NCI-H1105 treated with DMSO at 0.1 percent for 48 hours (cell line): Measurements from ENCODE around the gene NEK6.

ENCODE experiments used
- DNase-seq: peaks from one replicate; lab custom pipeline; 2025; lab: John Stamatoyannopoulos, UW

Gene NEK6

DNA sequence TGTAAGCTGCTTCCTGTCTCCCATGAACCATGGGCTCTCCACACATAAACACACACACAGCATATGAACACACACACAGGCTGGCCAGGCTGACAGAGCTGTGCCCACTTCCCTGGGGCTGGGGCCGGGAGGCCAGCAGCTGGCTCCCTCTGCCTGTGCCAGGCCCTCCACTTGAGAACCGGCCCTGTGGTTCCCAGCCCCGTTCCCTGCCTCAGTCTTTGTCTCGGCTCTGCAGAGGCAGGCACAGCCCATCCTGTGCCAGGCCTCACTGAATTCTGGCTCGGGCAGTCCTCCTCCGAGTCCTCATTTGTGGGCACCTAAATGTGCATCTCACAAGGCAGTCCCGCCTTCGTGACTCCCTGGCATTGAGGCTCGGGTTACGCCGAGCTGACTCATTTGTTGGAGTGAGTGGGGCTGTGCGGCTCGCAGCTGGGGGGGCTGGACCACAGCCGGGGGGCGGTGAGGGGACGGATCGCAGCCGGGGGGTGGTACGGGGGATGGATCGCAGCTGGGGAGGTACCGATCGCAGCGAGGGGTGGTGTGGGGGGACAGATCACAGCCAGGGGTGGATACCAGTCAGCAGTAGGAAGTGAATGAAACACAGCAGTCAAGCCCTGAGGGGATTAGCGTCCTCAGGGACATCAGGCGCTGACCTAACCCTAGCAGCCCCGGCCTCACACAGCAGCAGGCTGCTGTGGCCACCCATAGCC is 85.2 kb downstream of the NEK6 start:
- peak; percentile 22 for DNase-seq

DNA sequence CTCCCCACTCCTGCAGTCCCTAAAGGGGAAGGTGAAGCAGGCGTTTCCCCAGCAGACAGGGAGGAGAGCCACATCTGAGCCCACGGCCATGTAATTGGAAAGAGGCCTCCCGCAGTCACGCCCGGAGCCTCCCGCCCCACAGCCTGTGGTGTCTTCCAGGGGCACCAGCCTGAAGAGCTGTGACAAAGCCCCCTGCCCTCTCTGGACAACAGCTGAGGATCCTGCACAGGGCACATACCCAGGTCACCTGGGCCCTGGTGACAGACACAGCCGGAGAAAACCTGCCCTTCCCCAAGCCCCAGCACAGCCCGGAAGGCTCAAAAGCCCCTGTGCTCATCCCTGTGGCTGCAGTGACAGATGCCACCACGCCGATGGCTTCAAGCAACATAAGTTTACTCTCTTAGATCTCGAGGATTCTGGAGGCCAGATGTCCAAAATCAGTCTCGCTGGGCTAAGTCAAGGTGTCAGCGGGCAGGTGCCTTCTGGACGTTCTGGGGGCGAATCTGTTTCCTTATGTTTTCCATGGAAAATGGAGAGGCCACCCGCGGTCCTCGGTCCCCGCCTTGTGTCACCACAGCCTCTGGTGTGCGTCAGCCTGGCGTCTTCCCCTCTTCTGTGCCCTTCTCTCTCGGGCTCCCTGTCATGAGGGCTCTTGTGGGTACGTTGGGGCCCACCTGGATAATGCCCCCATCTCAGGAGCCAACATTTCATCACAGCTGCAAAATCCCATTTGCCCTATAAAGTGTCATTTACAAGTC is 86.0 kb downstream of the NEK6 start:
- DNase-seq: no peak

DNA sequence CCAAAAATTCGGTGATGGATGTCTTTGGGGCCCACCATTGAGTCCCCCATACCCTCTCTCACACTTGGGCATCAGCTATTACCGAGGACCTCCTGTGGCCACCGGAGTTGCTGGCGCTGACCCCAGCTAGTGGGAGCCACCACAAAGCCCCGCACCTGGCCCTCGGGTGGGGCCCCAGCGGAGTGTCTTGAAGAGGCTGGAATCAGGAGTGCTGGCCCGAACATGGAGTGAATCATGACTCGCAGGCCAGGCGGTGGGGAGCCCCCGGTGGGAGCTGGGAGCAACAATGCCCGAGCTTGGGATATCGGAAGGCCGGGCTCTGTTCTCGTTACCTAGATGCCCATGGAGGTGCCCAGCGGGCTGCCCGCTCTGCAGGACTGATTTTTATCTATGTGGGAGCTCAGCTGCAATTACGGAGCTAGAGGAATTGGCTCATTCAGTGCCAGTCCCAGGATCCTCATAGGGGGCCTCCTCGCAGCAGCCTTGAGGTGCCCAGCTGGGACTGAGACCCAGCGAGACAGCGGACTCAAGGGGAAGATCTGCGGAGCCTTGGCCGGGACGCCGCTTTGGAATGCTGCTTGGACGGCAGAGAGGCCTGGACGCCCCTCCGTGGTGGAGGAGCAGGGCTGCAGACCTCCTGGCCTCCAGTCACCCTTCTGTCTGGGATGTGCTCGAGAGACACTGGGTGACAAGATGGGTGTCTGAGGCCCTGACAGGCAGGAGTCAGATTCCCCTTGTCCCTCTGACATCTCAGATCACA is 86.7 kb downstream of the NEK6 start:
- DNase-seq: no peak

DNA sequence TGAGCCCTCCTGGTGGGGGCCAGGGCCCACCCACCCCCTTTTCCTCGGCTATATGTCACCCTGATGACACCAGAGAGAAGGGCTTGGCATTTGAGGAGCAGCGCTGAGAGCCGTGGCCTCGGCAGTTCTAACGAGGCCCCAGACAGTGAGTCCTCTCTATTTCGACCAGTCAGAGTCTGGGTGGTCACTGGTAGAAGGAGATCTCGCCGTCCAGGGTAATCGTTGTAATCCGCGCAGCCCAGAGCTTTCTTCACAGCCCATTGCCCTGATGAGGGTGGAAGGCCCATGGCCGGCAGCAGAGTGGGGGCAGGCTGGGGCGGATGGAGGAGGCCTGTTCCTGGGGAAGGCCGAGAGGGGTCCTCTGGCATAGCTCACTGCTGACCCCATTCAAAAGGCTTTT is 87.3 kb downstream of the NEK6 start:
- no peak for DNase-seq

DNA sequence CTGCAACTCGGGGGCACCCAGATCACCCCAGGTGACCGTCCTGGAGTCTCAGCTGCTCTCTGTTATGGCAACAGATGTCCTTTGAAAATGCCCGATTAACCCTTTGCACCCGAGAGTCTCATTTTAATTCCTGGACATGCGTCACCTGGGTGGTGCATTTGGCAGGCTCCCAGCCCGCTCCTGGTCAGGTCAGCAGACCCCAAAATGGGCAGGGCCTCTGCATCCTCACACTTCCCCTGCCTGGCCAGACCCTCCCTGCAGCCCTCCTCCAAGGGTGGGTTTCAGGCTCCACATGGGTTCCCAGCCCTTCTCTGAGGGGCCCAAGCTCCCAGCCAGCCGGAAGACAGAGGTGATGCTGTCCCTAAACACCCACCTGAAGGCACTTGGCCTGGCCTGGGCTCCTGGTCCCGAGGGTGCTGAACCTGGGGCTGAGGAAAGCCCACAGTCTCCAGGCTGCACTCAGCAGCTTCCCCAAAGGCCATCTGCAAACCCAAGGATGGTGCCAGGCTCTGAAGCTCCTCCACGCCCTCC is 88.1 kb downstream of the NEK6 start:
- DNase-seq: no peak

DNA sequence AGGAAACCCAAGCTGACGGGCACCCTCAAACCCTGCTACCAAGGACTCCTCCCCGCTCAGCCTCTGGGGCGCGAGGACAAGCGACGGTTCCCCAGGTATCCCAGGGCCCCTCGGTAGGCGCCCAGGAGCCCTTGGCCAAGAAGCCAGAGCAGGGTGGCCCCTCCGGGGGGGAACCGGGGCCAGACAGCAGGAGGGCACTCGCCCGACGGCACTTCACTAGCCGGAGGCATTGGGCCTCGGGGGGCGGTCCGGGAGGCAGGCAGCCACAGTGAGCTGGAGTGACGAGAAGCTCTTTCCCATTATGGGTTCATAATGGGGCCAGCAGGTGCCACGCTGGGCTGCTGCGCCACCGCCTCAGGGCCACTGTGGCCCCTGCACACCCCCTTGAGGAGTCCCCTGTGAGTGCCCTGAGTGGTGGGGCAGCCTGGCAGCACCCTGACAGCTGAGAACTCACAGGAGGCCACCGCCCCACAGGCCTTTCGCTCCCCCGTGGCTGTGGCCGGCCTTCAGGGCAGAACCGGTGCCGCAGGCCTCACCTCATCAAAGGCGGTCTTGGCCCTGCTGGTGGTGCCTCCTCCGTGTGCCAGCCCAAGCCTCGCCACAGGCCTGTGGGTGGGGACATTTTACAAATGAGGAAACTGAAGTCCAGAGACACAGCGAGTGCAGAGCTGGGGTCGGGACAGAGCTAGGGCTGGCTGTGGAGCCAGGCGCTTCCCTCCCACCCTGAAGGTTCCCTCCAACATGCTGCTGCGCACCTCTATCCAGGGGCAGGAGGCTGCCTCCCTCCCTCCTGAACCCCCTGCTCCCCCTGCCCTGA is 88.8 kb downstream of the NEK6 start:
- no peak for DNase-seq

DNA sequence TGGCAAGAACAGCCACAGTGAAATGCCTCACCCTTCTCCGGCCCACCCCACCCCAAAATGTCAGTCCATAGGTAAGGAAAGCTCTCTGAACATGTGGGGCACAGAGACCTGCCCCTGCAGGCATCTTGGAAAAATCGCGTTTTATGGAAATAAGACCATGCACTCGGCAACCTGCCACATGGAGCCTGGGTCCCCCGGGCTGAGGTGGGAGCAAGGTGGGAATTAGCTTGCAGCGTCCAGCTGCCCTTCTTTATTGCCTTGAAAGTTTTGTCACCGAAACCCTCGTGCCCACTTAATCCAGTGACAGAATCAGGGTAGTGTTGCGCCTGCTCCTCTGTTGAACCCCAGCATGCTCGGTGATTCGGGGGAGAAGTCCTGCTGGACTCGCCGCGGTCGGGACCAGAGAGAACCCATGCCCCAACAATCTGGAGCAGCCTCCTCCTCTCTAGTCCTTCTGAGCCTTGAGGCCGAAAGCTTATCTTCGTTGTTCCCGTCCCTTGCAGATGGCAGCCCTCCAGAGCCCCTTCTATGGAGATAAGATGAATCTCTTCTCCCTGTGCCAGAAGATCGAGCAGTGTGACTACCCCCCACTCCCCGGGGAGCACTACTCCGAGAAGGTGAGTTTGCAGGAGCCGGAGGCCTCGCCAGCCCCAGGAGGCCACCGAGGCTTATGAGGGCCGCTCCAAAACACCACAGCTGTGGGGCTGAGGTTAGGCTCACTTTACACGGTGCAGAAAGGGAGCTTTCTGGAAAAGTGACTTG is 89.6 kb downstream of the NEK6 start:
- DNase-seq: no peak

DNA sequence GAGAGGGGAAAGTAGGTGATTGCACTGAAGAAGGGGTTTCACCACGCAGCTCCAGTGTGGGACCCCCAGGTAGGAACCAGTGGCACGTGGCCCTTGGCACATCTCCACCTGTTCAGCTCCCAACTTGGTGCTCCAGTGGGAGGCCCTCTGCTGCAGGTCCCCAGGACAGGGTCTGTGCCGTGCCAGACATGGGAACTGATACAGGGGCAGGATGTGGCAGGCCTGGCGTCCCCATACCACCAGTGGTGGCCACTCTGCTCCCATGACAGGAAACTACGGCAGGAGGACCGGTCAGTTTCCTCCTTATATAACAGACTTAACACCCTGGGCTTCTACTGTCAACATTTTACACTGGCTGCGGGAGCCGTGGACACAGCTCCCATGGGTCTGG is 90.2 kb downstream of the NEK6 start:
- no peak for DNase-seq

DNA sequence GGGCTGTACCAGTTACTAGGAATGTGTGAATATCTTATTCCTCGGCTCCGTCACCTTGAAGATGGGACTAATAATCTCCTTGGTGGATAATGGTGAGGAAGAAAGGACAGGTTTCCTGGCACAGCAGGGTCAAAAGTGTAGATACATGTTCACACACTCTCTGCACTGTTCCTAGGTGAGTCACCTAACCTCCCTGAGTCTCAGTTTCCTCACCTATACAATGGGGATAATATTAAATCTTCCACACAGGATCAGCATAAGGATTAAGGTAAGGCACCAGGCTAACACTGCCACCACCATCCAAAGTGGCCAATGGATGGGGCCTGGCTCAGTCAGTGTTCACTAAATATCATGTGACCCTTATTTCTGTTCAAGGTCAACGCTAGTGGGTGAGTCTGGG is 90.6 kb downstream of the NEK6 start:
- no peak for DNase-seq

DNA sequence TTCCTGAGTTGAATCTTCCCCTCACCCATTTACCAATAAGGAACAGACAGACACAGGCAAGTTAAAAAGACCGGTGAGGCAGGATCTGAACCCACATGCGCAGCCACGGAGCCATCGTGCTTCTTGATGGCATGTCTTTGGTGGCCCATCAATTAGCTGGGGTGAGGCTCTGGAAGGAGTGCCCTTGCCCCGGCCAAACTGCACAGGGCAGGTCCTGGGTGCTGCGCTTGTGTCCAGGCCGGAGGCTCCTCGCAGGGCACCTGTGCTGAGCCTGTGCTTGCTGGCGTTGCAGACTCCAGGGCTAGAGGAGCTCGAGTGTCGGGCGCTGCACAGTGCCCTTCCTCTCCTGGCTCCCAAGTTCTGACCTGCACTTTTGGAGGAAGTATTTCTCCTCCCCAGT is 91.1 kb downstream of the NEK6 start:
- DNase-seq: no peak

DNA sequence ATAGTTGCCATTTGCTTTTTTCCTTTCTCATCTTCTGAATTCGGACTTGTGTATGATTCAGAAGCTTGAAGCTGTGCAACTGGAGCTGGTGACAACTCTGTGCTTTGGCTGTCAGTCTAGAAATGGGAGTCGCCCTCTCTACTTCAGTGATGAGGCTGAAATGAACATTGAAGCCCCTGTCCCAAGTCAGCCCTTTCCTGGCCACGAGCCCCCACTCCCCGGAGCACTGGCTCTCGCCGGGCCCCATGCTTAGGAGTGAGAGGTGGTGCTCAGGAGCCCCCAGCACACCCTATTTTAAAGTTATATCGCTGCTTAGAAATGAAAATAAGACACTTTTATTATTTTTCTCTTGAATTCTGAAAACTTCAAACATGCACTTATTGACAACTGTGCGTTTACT is 91.5 kb downstream of the NEK6 start:
- no peak for DNase-seq

DNA sequence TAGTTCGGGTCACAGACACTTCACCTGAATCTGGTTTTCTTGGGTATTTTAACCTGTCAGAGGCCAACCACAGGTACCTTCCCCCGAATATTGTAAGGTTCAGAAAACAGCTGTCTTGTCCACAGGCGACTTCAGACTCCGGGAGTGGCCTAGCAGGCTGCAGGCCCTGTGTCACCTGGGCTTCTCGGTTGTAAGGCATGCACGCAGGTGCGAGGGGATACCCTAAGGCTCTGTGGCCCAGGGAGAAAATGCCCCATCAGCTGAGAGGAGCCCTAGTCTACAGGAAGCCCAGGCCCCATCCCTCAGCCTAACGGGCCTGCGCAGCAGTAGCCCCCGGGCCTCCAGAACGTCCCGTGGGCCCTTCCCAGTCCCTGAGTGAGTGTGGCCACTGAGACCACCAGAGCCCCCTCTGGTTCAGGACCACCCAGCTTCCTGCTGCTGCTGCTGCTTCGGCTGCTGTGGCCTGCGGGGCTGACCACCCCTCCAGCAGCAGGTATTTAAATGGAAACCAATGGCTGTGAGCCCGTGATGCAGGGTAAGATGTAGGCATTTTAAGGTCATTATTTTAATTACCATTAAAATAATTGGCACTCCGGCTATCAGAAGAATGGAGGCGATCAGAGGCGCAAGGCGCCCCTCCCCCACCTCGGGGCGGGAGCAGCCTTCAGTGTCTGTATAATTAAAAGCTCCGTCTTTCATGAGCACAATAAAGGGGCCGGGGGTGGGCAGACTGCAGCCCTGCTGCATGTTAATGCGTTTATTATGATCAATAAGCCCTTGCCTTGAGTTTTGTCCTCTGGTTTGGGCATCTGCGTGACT is 92.1 kb downstream of the NEK6 start:
- no peak for DNase-seq

DNA sequence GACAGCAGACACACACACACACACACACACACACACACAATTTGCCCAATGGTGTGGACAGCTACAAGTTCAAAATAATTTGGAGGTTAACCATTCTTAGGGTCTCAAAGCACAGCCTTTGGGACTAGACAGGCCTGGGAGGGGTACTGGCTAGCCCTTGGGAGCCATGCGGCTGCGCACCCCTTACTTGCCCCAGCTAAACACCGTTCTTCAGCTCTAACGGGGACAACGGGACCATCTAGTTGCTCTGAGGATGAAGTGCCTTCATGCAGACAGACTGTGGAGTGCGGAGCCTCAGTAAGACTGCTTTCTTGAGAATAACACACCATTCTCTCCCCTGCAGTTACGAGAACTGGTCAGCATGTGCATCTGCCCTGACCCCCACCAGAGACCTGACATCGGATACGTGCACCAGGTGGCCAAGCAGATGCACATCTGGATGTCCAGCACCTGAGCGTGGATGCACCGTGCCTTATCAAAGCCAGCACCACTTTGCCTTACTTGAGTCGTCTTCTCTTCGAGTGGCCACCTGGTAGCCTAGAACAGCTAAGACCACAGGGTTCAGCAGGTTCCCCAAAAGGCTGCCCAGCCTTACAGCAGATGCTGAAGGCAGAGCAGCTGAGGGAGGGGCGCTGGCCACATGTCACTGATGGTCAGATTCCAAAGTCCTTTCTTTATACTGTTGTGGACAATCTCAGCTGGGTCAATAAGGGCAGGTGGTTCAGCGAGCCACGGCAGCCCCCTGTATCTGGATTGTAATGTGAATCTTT is 92.9 kb downstream of the NEK6 start:
- DNase-seq: no peak

DNA sequence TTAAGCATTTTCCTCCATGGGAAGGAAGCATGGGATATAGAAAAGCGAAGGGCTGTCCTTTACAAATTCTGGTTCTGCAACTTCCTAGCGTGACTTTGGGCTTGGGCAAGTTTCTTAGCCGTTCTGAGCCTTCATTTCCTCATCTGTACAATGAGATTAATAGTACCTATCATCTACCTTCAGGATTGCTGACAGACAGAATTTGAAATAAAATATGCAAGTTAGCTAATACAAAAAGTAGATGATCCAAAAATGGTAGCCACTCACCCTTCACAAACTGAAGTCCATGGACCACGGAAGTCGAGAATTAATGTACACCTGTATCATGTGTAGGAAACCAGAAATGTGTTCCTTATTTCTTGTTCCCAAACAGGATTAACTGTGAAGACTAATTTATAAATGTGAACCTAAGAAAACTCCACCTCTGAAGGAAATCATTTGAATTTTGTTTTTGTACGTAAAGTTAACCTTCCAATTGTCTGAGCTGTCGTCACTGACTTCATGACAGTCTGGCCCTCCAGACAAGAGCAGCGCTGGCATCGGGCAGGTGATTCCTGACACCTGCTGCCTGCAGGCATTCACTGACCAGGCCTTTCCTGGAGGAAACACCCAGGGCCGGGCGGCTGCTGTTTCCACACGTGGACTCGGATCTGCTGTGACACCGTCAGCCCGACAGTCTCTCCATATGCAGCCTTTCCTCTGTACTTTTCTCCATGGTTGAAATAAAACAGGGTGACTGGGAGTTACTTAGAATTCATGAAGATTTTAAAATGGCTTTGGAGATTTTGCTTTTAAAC is 94.1 kb downstream of the NEK6 start:
- DNase-seq: no peak

DNA sequence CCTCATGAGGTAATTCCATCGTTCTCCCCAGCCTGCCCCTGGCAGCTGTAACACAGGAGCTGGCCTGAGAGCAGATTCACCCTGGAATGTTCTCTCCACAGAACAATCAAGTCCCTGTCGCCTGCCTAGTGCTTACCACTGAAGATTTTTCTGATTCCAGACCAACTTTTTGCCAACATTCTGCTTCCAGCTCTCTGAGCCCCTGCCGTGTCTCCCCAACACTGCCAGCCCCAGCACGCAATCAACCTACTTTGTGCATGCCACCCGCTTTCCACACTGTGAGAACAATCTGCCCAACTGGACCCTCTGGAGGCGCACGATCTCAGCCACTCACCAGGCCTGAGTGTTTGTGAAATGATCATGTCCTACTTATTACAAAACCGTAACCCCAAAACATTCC is 94.9 kb downstream of the NEK6 start:
- no peak for DNase-seq

DNA sequence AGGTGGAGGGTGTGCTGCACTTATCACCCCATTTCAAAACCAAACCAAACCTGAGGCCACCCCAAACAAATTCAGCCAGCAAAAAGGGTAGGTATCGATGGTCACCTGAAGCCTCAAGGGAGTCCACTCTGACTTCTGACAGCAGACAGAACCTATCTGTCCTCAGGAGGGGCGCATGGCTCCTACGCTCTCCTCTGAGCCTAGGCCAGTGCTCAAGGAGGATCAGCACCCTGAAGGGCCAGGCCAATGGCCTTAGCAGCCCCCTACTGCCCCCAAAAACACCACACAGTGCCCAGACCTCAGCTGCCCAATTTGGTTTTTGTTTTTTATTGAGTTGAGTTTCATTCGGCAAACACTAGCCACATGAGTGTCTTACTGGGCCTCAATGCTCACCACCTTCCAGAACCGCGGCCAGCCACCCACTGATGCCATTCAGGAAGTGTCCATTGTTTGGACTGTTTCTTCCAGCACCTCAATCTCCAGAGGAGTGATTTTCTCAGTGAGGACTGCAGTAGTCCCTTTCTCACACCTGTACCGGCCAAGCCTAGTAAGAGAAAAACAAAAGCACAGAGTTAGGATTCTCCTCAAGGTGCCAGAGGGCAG is 95.5 kb downstream of the NEK6 start:
- DNase-seq: no peak

DNA sequence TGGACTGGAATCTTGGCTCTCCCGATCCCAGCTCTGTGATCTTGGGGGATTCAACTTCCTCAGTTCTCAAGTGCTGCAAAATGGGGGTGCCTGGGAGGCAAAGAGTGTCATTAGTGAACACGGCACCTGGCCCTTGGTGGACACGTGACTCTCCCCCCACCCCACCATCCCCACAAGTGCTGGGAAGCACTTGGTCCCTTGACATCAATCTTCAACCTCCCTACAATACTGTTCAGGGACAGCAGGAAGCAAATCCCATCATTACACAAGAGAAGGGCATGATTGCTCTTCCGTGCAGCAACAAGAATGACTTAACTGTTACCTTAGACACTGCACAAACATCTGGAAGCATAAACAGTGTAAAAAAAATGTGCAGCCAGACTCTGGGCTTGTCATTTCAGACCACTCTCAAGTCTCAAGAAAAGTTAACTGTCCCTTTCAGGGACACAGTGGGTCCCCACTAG is 96.1 kb downstream of the NEK6 start:
- no peak for DNase-seq

DNA sequence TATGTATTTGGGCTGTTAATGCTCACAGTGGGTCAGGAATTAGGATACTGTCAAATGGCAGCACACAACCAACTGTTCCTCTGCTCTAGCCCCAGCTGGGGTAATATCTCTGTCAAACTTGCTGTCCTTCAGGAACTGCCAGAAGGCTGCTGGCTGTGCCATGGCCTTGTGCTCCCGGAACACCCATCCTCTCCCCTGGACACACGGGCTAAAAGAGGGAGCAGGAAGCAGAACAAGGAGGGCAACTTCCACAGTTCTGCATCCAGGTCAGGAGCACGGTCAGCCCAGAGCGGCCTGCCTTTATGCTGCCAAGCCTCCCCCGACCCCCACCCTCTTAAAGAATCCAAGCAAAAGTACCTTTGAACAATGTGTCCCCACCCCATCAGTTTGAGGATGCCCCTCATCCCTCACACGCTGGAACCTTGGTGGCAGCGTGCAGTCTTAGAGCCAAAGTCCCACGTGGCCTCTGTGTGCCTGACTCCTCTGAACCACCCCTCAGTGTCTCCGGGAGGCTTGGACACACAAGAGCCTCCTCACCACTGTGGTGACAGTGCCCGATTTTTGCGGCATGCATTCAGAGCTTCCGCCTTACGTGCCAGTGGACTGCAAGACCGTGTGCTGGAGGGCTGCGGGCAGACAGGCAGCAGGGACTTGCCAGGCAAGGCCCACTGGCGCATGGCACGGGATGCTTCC is 96.7 kb downstream of the NEK6 start:
- no peak for DNase-seq
